Measurements from ENCODE around the gene EXOC6B.
A peak's percentile ranks its signal among the peaks of the same experiment; 100 is the strongest.

The EXOC6B gene

DNA sequence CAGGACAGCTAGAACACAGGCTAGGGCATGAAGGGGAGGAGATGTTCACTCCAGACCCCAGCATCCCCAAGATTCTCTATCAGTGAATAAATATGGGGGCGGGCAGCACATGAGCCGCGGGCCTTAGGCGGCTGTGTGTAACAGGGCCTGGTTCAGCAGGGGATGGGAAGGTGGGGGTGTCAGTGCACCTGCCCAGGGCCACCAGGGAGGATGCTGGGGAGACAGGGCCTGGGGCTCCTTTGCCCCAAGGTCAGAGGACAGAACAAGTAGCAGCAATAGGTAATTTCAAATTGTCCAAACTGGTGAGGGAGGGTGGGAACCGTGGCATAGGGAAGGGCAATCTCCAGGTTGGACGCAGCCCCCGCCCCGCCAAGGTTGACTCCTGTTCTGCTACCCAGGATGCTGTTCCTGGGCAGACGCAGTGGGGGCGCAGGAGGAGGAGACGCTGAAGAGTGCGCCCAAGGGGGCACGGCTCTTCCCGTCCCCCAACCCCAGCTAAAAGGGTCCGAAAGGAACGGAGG lies 694.4 kb downstream of the EXOC6B start:
- no peak for DNase-seq

DNA sequence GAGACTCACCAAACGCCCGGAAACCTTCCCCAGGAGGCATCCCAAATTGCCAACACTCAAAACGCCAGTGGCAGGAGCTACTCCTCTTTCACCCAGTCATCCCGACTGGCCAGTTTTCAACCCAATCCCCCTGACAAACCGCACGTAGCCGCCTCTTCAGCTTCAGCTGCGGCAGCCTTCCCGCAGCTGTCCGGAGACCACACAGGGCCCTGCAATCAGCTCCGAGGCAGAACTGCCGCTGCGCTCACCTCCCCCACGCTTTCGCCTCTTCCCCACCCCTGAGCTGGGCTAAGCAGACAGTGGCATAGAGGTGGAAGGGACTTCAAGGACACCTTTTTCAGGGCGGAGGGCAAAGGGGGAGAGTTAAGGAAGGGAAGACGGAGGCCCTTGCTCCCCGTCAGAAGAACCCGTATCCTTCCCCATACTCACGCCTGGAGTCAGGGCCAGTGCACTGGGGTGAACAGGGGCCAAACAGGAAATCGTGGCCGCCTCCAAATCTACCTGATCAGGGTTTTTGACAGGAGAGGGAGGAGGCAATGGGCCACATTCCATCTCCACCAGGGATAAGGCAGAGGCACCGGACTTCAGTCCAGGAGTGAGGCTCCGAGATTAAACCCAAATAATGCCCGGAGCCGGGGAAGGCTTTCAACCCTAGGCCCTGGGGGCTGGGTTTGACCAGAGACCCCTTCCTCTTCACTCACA lies 695.0 kb downstream of the EXOC6B start:
- no peak for DNase-seq

DNA sequence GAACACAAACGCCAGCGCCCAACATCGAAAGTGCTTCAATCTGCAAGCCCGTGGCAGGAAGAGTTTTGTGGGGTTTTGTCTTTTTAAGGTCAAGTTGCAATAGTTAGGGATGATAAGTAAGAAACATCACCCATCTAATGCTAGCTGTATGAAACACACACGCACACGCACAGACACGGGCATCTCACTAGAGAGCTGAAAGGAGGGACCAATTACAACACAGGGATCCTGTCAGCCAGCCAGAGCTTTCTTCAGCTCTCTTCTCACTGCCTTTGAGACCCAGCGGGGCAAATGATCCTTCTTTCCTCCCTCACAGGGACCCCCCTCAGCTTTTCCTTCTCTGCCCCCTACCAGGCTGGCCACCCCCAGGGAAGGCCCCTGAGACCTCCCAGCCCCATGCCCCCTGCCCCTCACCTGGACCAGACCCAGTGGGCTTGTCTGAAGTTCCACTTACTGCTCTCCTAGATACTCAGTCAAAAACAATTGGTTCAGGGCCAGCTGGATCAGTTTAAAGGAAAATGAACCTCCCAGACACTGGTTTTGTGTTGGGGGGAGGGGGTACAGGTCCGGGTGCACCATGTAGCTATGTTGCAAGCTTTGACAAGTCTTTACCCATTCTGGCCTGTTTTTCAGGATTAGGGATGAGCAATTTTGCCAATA lies 696.0 kb downstream of the EXOC6B start:
- DNase-seq, result peak; percentile 53

DNA sequence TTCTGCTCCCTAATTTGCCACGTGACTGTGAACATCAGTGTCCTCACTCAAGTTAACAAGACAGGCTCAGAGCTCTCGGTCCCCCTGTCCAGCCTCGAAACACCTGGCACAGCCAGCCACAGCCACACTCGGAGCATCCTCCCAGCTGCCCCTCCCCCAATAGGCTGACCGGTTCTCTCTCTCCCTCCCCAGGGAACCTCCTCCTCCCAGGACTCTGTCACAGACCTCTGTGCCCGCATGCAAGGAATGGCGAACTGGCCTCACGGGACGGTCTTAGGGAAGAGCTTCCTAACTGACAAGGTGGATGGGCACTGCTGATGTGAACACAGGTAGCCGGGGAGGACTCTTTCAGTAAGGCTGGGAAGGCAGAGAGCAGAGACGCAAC lies 697.0 kb downstream of the EXOC6B start:
- DNase-seq, result no peak

DNA sequence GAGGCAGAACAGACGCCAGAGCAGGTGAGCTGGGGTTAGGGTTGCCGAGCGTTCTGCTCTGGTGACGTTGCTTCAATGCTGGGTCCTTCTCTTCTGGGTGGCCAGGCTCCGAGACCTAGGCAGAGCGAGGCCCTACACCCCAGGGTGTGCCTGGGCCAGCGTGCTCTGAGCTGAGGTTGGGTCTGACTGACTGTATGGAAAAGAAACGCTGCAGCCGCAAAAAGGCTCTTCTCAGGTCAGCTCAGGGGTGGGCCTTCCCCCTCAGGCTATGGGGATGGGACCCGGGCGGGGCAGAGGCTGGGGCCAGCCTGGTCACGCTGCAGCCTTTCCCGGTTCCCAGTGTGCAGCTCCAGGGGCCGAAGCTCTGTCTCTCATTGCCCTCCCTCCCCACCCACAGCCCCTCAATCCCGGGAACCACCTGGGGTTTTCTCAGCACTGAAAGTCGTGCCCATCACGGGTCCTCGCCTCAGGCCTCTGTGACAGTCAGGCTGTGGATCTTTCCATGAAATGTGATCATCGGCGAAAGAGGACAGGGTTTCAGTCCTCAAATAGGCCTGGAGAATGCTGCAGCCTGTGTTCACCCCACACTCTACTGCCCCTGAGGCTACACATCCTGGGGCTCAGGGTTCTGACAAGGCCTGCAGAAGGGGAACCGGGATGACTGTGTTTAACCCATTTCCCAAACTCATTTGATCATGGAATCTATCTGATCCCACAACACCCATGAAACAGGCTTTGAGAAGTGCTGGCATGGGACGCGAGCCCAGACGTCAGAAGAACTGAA lies 697.6 kb downstream of the EXOC6B start:
- no peak for DNase-seq

DNA sequence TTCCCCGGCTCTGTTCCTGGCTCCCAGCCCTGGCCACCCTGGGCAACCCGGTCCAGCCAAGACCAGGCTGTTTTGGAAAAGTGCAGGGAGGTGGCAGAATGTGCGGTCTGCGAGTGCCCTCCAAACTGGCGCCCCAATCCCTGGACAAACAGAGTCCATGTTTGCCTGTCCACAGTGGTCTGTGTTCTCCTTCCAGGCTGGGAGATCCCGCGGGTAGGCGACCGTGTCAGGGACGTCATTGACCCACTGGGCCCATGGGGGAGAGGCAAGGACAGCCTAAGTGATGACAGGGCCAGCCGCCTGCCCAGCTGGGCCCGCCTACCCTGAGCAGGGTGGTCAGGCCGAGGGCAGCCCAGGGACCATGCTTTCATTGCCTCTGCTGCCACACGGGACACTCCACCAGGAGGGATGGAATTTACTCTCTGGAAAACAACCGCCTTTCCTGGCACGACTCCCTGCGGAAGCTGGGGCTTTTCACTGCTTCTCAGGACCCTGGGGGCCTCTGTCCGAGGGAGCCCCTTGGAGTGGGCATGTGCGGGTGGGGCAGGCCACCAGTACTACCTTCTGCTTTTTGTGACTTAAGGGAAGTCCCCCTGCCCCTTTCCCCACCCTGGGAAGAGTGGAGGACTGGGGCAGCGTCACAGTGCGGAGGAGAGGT lies 698.3 kb downstream of the EXOC6B start:
- DNase-seq, result no peak

DNA sequence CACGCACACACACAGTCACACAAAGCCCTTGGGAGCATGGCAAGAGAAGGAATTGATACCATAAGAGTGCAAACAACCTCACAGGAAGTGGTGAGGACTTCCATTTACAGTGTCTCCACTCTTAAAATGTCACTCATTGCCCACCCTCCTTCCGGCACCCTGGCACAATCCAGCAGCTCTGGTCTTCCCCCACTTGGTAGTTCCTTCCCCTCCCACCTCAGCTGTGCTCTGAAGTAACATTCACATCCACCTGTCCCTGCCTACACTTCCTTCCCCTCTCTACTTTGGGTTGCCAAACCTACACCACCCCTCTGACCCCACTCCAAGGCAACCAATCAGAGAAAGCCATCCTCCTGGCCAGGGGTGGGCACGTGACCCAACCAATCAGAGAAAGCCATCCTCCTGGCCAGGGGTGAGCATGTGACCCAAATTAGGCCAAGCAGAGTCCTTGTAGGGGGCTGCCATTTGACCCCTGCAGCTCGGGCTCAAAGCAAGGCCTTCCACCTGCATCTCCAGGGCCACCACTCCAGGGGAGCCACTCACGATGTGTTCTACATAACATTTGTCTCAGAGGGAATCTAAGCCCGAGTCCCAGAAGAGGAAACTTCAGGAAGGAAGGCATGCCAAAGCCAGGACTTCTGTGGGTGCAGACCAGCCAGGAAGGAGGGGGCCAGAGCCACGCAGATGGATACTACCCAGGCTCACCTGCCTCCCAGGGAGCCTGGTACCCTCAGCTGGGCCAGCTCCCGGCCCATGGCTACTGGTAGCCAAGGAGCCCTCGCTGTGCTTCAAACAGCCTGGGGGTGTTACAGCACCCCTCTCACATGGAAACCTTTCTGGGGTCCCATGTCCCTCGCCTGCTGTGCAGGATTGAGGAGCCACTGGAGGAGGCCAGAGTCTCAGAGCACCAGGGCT lies 699.4 kb downstream of the EXOC6B start:
- DNase-seq, result no peak
